Tibial nerve (tissue), 4 donors: ENCODE measurements around the gene KRTAP15-1.

Experiments
- CTCF ChIP-seq, 5 experiments: fragments of 200-600 bp in 3 of 5; fragments of 450-650 bp in 2 of 5; sonication (generic) in 3 of 5; IDR thresholded peaks; one replicate each; pipeline ENCODE4 v1.5.1; 2016 to 2019; ENCODE audit warnings: antibody characterized with exemption in 5 of 5, mild to moderate bottlenecking in 3 of 5, moderate library complexity in 2 of 5
- EP300 ChIP-seq, 2 donors: sonication (generic); formaldehyde crosslinking; IDR thresholded peaks; one replicate each; pipeline ENCODE4 v1.6.1; 2017; ENCODE audit warnings: antibody characterized with exemption in 2 of 2, mild to moderate bottlenecking in 1 of 2
- POLR2A ChIP-seq, 2 donors: fragments of 450-650 bp; IDR thresholded peaks; one replicate each; pipeline ENCODE4 v1.6.1; 2017; ENCODE audit warnings: antibody characterized with exemption in 2 of 2, mild to moderate bottlenecking in 2 of 2, moderate library complexity in 2 of 2

GRCh38 chr21:30395731-30396130 lies 44.3 kb upstream of the KRTAP15-1 start, which contains the start of gene KRTAP13-1:
- TF ChIP-seq CTCF (IDR thresholded peaks at IDR 0.05), result no peak
- TF ChIP-seq EP300 (IDR thresholded peaks at IDR 0.05), result no peak
- no peak for TF ChIP-seq POLR2A (IDR thresholded peaks at IDR 0.05)
